ENCODE results near the gene NIFK.
"Not testable (repeated sequence)": the region's sequence is repeated elsewhere in the genome, so short reads cannot be mapped to it uniquely, and the experiment has no call there.

Gene NIFK

GRCh38 chr2:121736462-121737336 is at the start of gene NIFK:
NIFK (minus strand) TSS chr2:121736875; CDS start chr2:121736850, 25 bp downstream.
- peak; percentile 98 for DNase-seq

GRCh38 chr2:121783180-121783579 is 46.5 kb upstream of the NIFK start:
- no peak for DNase-seq

- no peak for DNase-seq
Measured at GRCh38 chr2:121778741-121779487, 42.2 kb upstream of the NIFK start.

- peak; percentile 9 for DNase-seq
Measured at GRCh38 chr2:121777699-121778058, 41.0 kb upstream of the NIFK start.

- no peak for DNase-seq
Measured at GRCh38 chr2:121776885-121777698, 40.4 kb upstream of the NIFK start.

- DNase-seq, result no peak
Measured at GRCh38 chr2:121776361-121776760, 39.7 kb upstream of the NIFK start.

- no peak for DNase-seq
Measured at GRCh38 chr2:121774235-121774634, 37.6 kb upstream of the NIFK start.

- DNase-seq, result no peak
Measured at GRCh38 chr2:121771976-121772742, 35.5 kb upstream of the NIFK start.

GRCh38 chr2:121768143-121768755 is 31.6 kb upstream of the NIFK start:
- no peak for DNase-seq

GRCh38 chr2:121766624-121767023 is 29.9 kb upstream of the NIFK start:
- DNase-seq, result no peak

GRCh38 chr2:121764681-121765228 is 28.1 kb upstream of the NIFK start:
- no peak for DNase-seq

- peak; percentile 97 for DNase-seq
Measured at GRCh38 chr2:121755237-121756111, 18.8 kb upstream of the NIFK start, which contains the start of gene TSN. TSN (plus strand) TSS chr2:121755651; CDS start chr2:121755780, 129 bp downstream.

GRCh38 chr2:121754851-121755236 is 18.2 kb upstream of the NIFK start:
- DNase-seq, result no peak

GRCh38 chr2:121748202-121748601 is 11.5 kb upstream of the NIFK start:
- no peak for DNase-seq

GRCh38 chr2:121746071-121746578 is 9.4 kb upstream of the NIFK start:
- no peak for DNase-seq

GRCh38 chr2:121741450-121741849 is 4.8 kb upstream of the NIFK start:
- no peak for DNase-seq

GRCh38 chr2:121740973-121741372 is 4.3 kb upstream of the NIFK start:
- no peak for DNase-seq

GRCh38 chr2:121736140-121736461 is 574 bp downstream of the NIFK start:
- no peak for DNase-seq

- DNase-seq, result no peak
Measured at GRCh38 chr2:121735518-121736074, 1.1 kb downstream of the NIFK start.

- DNase-seq, result not testable (repeated sequence)
Measured at GRCh38 chr2:121734544-121734943, 2.1 kb downstream of the NIFK start.
